Measurements from ENCODE around the gene SPINT2.

SPINT2 gene

DNA sequence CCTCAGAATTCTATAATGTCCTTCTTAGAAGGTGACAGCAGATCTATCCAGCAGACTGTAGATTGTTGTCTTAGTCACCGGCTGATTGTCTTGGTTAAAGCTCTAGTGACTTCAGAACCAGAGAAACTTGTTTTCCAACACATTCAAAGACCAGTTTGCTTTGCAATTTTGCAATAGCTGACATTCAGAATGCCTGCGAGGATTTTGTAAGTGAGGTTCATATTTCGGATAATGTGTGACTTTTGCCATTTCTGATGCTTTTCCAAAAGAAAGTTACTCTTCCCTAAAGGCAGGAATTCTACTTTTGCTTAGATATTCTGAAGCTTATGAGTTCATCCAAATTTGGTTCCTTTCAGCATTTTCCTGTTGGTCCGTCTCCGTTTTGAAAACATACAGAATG, 13.2 kb downstream of the SPINT2 start:
- DNase-seq (ENCODE audit: extremely low spot score): no peak
- ChIA-PET POLR2A (no interaction called here), CTCF (interaction anchor here (0.7 kb wide), 1 partner anchor 33 kb away, joined by 3 read pairs; no protein-coding TSS in a partner anchor)
- TF ChIP-seq FOXK2 (IDR thresholded peaks at IDR 0.05): no peak
- TF ChIP-seq BHLHE40 (IDR thresholded peaks at IDR 0.05; ENCODE audit: borderline replicate concordance): no peak
- no peak for TF ChIP-seq FOXA1 (IDR thresholded peaks at IDR 0.05)
- no peak for TF ChIP-seq HDGF (IDR thresholded peaks at IDR 0.05; ENCODE audit: borderline replicate concordance)
- no peak for TF ChIP-seq CTBP1 (IDR thresholded peaks at IDR 0.05; ENCODE audit: borderline replicate concordance)
- TF ChIP-seq ZNF384 (IDR thresholded peaks at IDR 0.05): no peak
- TF ChIP-seq NFRKB (IDR thresholded peaks at IDR 0.05): no peak
- TF ChIP-seq FOXM1 (IDR thresholded peaks at IDR 0.05; ENCODE audit: borderline replicate concordance): no peak
- no peak for TF ChIP-seq SP1 (IDR thresholded peaks at IDR 0.05)
- TF ChIP-seq TARDBP (IDR thresholded peaks at IDR 0.05): no peak
- TF ChIP-seq ARNT (IDR thresholded peaks at IDR 0.05): no peak
- no peak for TF ChIP-seq L3MBTL2 (conservative IDR thresholded peaks at IDR 0.05)
- TF ChIP-seq ELF4 (IDR thresholded peaks at IDR 0.05): no peak

DNA sequence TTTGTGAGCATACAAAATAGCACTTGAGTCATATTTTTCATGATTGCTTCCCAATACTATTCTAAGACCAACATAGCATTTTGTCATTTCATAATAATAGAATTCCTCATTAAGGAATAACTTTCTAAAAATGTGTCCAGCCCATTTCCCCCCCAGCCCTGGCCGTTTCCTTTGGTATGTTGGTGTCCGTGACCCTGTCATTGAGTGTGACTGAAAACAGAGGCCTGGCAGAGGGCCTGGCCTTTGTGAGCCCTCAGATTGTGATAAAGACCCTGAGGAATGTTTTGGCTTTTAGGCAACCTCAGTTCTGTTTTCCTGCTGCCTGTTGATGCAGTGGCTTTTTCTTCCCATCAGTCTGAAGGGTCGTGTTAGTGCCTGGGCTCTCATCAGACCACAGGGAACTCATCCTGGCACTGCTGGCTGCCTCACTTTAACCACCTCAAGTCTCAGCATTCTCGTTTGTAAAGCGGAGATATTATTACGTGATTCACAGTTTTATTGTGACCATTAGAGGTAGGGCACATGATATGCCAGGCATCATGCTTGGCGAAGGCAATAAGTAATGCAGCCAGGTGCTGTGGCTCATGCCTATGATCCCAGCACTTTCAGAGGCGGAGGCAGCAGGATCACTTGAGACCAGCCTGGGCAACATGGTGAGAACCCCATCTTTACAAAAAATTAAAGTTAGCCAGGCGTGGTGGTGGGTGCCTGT, 13.8 kb downstream of the SPINT2 start:
- no peak for DNase-seq (ENCODE audit: extremely low spot score)
- ChIA-PET CTCF (interaction anchor here (0.7 kb wide), 1 partner anchor 34 kb away, joined by 3 read pairs; no protein-coding TSS in a partner anchor), POLR2A (no interaction called here)
- TF ChIP-seq SUZ12 (IDR thresholded peaks at IDR 0.05) (no peak), ELF4 (IDR thresholded peaks at IDR 0.05) (no peak), ZNF384 (IDR thresholded peaks at IDR 0.05) (no peak), ARNT (IDR thresholded peaks at IDR 0.05) (no peak), HDGF (IDR thresholded peaks at IDR 0.05; ENCODE audit: borderline replicate concordance) (no peak), SP1 (IDR thresholded peaks at IDR 0.05) (no peak), CTBP1 (IDR thresholded peaks at IDR 0.05; ENCODE audit: borderline replicate concordance) (no peak), BHLHE40 (IDR thresholded peaks at IDR 0.05; ENCODE audit: borderline replicate concordance) (no peak), FOXM1 (IDR thresholded peaks at IDR 0.05; ENCODE audit: borderline replicate concordance) (no peak), NFRKB (IDR thresholded peaks at IDR 0.05) (no peak), FOXK2 (IDR thresholded peaks at IDR 0.05) (no peak), L3MBTL2 (conservative IDR thresholded peaks at IDR 0.05) (no peak), LEF1 (IDR thresholded peaks at IDR 0.05; ENCODE audit: borderline replicate concordance) (no peak), TARDBP (IDR thresholded peaks at IDR 0.05) (no peak), FOXA1 (IDR thresholded peaks at IDR 0.05) (no peak)
- TF ChIP-seq, protein P1, sequence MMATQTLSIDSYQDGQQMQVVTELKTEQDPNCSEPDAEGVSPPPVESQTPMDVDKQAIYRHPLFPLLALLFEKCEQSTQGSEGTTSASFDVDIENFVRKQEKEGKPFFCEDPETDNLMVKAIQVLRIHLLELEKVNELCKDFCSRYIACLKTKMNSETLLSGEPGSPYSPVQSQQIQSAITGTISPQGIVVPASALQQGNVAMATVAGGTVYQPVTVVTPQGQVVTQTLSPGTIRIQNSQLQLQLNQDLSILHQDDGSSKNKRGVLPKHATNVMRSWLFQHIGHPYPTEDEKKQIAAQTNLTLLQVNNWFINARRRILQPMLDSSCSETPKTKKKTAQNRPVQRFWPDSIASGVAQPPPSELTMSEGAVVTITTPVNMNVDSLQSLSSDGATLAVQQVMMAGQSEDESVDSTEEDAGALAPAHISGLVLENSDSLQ (IDR thresholded peaks at IDR 0.05): no peak

DNA sequence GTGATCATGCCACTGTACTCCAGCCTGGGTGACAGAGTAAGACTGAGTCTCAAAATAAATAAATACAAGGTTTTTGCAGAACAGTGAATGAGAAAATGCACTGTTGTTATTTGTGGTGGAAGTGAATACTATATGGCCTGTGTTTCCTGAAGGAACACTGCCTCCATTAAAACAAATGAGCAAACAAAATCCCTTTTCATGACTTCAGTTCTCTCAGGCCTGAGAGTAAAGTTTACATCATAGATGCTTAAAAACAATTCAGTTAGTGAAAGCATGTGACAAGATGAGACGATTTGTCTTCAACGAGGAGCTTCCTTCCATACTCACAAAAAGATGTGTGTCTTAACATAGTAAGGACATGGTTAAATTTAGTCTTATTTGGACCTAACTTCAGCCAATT, 14.4 kb downstream of the SPINT2 start:
- ChIA-PET POLR2A (no interaction called here), CTCF (no interaction called here)

DNA sequence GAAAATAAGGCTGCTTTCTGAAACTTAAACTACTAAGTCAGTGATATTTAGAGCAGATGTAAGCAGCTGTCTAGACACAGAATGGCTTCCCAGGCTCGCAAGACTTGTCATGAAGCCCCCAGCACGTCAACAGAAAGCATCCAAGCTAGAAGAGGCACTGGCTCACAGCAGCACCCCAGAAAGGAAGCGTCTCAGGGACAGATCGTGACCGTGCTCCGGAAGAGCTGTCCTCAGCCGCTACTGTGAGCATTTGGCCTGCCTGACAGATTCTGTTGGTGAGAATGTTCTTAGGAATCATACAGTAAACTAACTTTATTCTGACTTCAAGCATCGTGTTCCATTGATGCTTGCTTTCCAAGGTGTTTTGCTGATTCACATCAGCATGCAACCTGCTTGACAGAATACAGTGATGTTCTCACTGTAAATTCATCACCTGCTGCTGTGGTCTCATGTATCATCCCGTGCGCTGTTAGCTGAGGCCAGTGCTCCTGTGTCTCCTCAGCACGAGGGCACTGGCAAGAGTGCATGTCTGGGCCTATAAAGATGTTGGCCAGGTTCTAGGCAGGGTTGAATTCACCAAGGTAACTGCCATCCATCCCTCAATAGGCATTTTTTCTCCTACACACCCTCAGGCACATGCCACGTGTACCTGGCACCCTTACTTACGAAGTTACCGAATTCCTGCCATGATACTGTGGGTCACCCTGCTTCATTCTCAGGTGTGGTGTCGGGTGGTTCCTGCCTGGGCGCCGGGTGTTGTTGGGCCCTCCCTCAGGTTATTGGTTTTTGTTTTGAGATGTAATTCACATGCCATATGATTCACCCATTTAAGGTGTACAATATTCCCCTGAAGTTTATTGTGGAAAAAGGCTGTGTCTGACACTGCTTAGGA, 15.9 kb downstream of the SPINT2 start:
- CTCF ChIA-PET: no interaction called here
- POLR2A ChIA-PET: no interaction called here
- no peak for DNase-seq (ENCODE audit: extremely low spot score)
- TF ChIP-seq FOXK2 (IDR thresholded peaks at IDR 0.05): no peak
- TF ChIP-seq SUZ12 (IDR thresholded peaks at IDR 0.05): no peak
- no peak for TF ChIP-seq TARDBP (IDR thresholded peaks at IDR 0.05)
- no peak for TF ChIP-seq ELF4 (IDR thresholded peaks at IDR 0.05)
- no peak for TF ChIP-seq HDGF (IDR thresholded peaks at IDR 0.05; ENCODE audit: borderline replicate concordance)
- no peak for TF ChIP-seq NFRKB (IDR thresholded peaks at IDR 0.05)
- TF ChIP-seq L3MBTL2 (conservative IDR thresholded peaks at IDR 0.05): no peak
- TF ChIP-seq CTBP1 (IDR thresholded peaks at IDR 0.05; ENCODE audit: borderline replicate concordance): no peak
- no peak for TF ChIP-seq BHLHE40 (IDR thresholded peaks at IDR 0.05; ENCODE audit: borderline replicate concordance)
- no peak for TF ChIP-seq ARNT (IDR thresholded peaks at IDR 0.05)
- no peak for TF ChIP-seq FOXM1 (IDR thresholded peaks at IDR 0.05; ENCODE audit: borderline replicate concordance)
- no peak for TF ChIP-seq SP1 (IDR thresholded peaks at IDR 0.05)
- no peak for TF ChIP-seq FOXA1 (IDR thresholded peaks at IDR 0.05)
- no peak for TF ChIP-seq ZNF384 (IDR thresholded peaks at IDR 0.05)
- no peak for TF ChIP-seq LEF1 (IDR thresholded peaks at IDR 0.05; ENCODE audit: borderline replicate concordance)
- TF ChIP-seq, protein P1 (IDR thresholded peaks at IDR 0.05): no peak

More for the DNA sequence above, 14.4 kb downstream of the SPINT2 start:
- DNase-seq (ENCODE audit: extremely low spot score): no peak
- no peak for TF ChIP-seq ARNT (IDR thresholded peaks at IDR 0.05)
- no peak for TF ChIP-seq BHLHE40 (IDR thresholded peaks at IDR 0.05; ENCODE audit: borderline replicate concordance)
- no peak for TF ChIP-seq SP1 (IDR thresholded peaks at IDR 0.05)
- TF ChIP-seq ZNF384 (IDR thresholded peaks at IDR 0.05): no peak
- TF ChIP-seq CTBP1 (IDR thresholded peaks at IDR 0.05; ENCODE audit: borderline replicate concordance): no peak
- TF ChIP-seq FOXM1 (IDR thresholded peaks at IDR 0.05; ENCODE audit: borderline replicate concordance): no peak
- TF ChIP-seq FOXA1 (IDR thresholded peaks at IDR 0.05): no peak
- no peak for TF ChIP-seq SUZ12 (IDR thresholded peaks at IDR 0.05)
- no peak for TF ChIP-seq TARDBP (IDR thresholded peaks at IDR 0.05)

DNA sequence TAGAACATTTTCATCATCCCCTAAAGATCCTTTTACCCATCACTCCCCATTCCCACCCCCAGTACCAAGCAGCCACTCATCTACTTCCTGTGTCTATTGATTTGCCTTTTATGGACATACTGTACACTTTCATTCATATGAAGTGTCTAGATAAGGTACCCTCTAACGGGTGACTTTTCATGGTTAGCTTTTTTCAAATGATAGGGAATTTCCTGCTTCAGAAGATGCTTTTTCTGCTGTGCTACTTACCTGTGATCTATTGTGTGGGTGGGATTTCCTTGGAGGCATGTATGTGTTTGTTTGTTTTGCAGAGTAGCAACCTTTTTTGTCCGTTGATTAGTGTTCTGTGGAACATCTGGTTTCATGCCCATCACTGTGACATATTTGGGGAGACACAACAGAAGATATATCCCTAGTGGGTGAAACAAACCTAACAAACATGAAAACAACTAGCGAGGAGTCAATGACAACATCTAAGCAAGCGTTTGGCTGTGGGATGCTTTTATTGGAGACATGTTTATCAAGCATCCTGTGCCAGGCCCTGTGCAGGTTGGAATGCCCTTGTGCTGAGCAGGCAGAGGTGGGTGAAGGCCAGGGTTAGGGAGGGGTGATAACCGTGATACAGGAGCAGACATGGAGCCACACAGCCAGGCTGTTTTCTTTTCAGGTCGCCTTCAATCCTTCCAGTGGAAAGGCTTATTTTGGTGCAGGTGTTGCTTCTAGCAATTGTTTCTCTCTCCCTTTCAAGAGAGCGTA, 17.6 kb downstream of the SPINT2 start:
- CTCF ChIA-PET: no interaction called here
- POLR2A ChIA-PET: no interaction called here
- no peak for TF ChIP-seq L3MBTL2 (conservative IDR thresholded peaks at IDR 0.05)
- no peak for TF ChIP-seq ARNT (IDR thresholded peaks at IDR 0.05)
- TF ChIP-seq FOXA1 (IDR thresholded peaks at IDR 0.05): no peak
- no peak for TF ChIP-seq ZNF384 (IDR thresholded peaks at IDR 0.05)
- no peak for TF ChIP-seq LEF1 (IDR thresholded peaks at IDR 0.05; ENCODE audit: borderline replicate concordance)
- TF ChIP-seq SUZ12 (IDR thresholded peaks at IDR 0.05): no peak
- TF ChIP-seq FOXK2 (IDR thresholded peaks at IDR 0.05): no peak
- TF ChIP-seq, protein P1 (IDR thresholded peaks at IDR 0.05): no peak
- TF ChIP-seq BHLHE40 (IDR thresholded peaks at IDR 0.05; ENCODE audit: borderline replicate concordance): no peak
- TF ChIP-seq TARDBP (IDR thresholded peaks at IDR 0.05): no peak
- TF ChIP-seq FOXM1 (IDR thresholded peaks at IDR 0.05; ENCODE audit: borderline replicate concordance): no peak
- TF ChIP-seq NFRKB (IDR thresholded peaks at IDR 0.05): no peak
- TF ChIP-seq SP1 (IDR thresholded peaks at IDR 0.05): no peak
- TF ChIP-seq ELF4 (IDR thresholded peaks at IDR 0.05): no peak
- no peak for TF ChIP-seq CTBP1 (IDR thresholded peaks at IDR 0.05; ENCODE audit: borderline replicate concordance)
- TF ChIP-seq HDGF (IDR thresholded peaks at IDR 0.05; ENCODE audit: borderline replicate concordance): no peak
- no peak for DNase-seq (ENCODE audit: extremely low spot score)
